ENCODE measurements around the gene ADAMTS2. TPM values are rescaled to one million over a fixed set of nuclear protein-coding genes. Genes with fewer than 3 reads are reported as not detected.

Gene ADAMTS2
- total and polyA plus RNA-seq, 11 donors: 1.1 to 23.0 (median 5.5) TPM

GRCh38 chr5:179257176-179257682, 88.0 kb downstream of the ADAMTS2 start:
- DNase-seq (peak in 3 of 5 donors; percentile 49 to 73 (median 68)), ATAC-seq (peak in 3 of 4 donors; percentile 43 to 76 (median 44))
- no peak for TF ChIP-seq POLR2A (IDR thresholded peaks at IDR 0.05)
- Histone ChIP-seq H3K4me1 (peaks cover 0 to 26% (median 0%) of the 10 kb centered on the region in 12 donors), H3K27ac (peak overlapping the region in 1 of 12 donors; percentile 50), H3K36me3 (no peaks in the 10 kb centered on the region), H3K27me3 (no peaks in the 10 kb centered on the region), H3K9me3 (no peaks in the 10 kb centered on the region), H3K4me3 (peak overlapping the region in 1 of 12 donors; percentile 14)
- intact Hi-C loops (cut with DNase I): no loop called here
- WGBS, 4 donors: 78 to 92% (median 84%) methylated on average over 20 to 29 of the region's 29 CpGs

GRCh38 chr5:179256328-179257175, 88.7 kb downstream of the ADAMTS2 start:
- H3K9me3 ChIP-seq: no peaks in the 10 kb centered on the region
- peak in 2 of 5 donors; percentile 17 to 50 for DNase-seq
- intact Hi-C loops (cut with DNase I): no loop called here
- no peaks in the 10 kb centered on the region for H3K27me3 ChIP-seq
- peaks cover 0 to 26% (median 0%) of the 10 kb centered on the region in 12 donors for H3K4me1 ChIP-seq
- no peak for ATAC-seq
- no peaks in the 10 kb centered on the region for H3K36me3 ChIP-seq
- 85 to 93% (median 92%) methylated on average over 19 to 23 of the region's 23 CpGs for WGBS, 4 donors
- peak overlapping the region in 1 of 12 donors; percentile 2 for H3K27ac ChIP-seq
- H3K4me3 ChIP-seq: no peak overlapping the region
- TF ChIP-seq POLR2A (IDR thresholded peaks at IDR 0.05) (no peak), CTCF (IDR thresholded peaks at IDR 0.05) (no peak)

GRCh38 chr5:179255527-179256327, 89.5 kb downstream of the ADAMTS2 start:
- no peak for TF ChIP-seq POLR2A (IDR thresholded peaks at IDR 0.05)
- no peak for TF ChIP-seq CTCF (IDR thresholded peaks at IDR 0.05)
- peaks cover 0 to 26% (median 0%) of the 10 kb centered on the region in 12 donors for H3K4me1 ChIP-seq
- H3K27ac ChIP-seq: no peak overlapping the region
- DNase-seq (peak in 1 of 5 donors; percentile 13), ATAC-seq (no peak)
- H3K27me3 ChIP-seq: no peaks in the 10 kb centered on the region
- no peaks in the 10 kb centered on the region for H3K9me3 ChIP-seq
- H3K4me3 ChIP-seq: no peak overlapping the region
- H3K36me3 ChIP-seq: no peaks in the 10 kb centered on the region
- intact Hi-C loops (cut with DNase I): no loop called here
- 94 to 97% (median 95%) methylated on average over 14 to 15 of the region's 15 CpGs for WGBS, 4 donors

GRCh38 chr5:179254638-179255271, 90.5 kb downstream of the ADAMTS2 start:
- Histone ChIP-seq H3K27me3 (no peaks in the 10 kb centered on the region), H3K4me3 (no peak overlapping the region), H3K4me1 (peaks cover 0 to 26% (median 0%) of the 10 kb centered on the region in 12 donors), H3K9me3 (no peaks in the 10 kb centered on the region), H3K36me3 (no peaks in the 10 kb centered on the region), H3K27ac (no peak overlapping the region)
- intact Hi-C loops (cut with DNase I): no loop called here
- 85 to 93% (median 89%) methylated on average over 5 of the region's 5 CpGs for WGBS, 4 donors
- ATAC-seq (no peak), DNase-seq (no peak)
- TF ChIP-seq CTCF (IDR thresholded peaks at IDR 0.05) (no peak), POLR2A (IDR thresholded peaks at IDR 0.05) (no peak)
